GM19452 (cell line): Measurements from ENCODE around the gene CCDC88C.
"Not testable (repeated sequence)": the region's sequence is repeated elsewhere in the genome, so short reads cannot be mapped to it uniquely, and the experiment has no call there.

Experiments
- ATAC-seq: cut with Tn5 transposase; IDR thresholded peaks from one replicate; pipeline ENCODE4 v1.9.1; 2021; ENCODE audit not compliant: unreplicated experiment

Gene CCDC88C

GRCh38 chr14:91254461-91254860, 163.2 kb downstream of the CCDC88C start:
- no peak for ATAC-seq

GRCh38 chr14:91253795-91254323, 163.8 kb downstream of the CCDC88C start:
- no peak for ATAC-seq

DNA sequence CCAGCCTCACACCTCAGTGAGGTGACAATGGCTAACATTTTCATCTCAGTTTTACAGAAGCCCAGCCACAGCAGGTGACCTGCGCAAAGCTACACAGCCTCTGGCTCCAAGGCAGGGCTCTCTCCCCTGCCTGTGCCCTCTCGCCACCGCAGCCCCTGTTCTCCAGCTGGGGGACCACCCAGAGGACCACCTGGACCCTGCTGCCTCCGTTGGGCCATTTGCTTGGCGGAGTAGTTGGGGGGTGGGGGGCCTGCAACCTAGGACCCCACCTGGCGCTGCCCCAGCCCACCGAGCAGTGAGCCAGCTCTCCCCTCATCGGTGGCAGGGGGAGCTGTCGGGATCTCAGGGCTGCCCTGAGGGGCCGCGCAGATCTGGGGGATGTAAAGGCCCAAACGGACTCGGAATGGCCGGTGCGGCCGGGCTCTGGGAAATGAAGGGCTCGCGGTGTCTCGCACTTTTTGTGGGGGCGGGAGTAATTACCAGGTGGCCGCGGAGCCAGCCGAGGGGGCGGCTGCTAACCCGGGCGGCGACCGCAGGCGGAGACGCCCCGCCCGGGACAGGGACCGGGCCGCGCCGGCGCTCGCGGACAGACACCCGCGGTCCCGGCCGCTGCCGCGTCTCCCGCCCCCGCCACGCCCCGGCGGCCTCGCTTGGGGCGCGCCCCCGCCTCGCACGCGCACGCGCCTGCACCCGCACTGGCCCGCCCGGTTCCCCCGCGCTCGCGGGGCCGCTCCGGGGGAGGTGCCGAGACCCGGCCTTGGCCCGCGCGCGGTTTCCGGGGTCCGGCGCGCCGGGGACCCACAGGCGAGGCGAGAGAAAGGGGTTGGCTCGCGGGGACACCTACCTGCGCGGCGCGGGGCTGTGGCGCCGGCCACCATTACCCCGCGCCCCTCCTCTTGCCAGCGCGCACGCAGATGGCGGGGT, 164.5 kb downstream of the CCDC88C start:
- no peak for ATAC-seq

DNA sequence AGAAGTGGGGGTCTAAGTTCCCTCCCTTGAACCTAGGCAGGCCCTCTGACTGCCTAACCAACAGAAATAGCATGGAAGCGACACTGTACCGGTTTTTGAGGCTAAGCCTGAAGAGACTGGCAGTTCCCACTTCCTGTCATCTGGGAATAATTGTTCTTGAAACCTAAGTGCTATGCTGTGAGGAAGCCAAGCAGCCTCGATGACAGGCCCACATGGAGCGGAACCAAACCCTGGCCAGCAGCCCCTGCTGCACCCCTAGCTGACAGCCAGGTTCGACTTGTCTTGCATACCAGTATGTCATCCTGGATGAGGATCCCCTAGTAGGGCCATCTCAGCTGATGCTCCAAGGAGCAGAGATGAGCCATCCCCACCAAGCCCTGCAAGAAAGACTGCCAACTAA, 166.7 kb downstream of the CCDC88C start:
- ATAC-seq = no peak

- ATAC-seq = peak; percentile 91
Measured at GRCh38 chr14:91249841-91250616, 167.6 kb downstream of the CCDC88C start.

DNA sequence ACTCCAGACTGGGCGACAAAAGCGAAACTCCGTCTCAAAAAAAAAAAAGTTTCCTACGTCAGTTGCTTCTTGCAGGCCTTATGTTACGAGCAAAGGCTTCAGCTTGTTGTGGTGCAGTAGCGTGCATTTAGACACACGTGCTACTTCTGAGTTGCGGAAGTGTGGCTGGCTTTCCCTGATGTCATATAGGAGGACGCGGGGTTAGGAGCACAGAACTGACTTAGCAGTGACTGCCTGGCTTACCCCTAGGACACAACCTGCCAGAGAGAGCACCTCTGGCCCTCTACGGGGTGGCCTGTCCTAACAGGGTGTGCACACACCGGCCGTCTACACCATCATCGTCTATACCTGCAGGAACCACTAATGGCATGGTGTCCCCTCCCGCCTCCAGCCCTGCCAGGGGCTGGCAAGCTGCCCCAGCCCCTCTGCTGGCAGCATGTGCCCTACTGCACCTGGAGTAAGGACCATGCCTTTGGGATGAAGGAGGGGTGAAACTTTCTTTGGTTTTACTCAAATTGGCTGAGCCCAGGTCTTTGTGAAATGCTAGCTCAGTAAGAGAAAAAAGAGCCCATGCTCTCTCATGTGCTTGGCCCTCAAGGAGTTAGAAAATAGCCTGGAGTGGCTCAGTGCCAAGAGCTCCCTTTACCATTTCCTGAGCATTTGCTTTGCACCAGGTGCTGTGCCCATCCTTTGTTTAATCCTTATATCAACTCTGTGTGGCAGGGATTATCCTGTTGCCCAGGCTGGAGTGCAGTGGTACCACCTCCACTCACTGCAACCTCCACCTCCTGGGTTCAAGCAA, 171.4 kb downstream of the CCDC88C start:
- no peak for ATAC-seq

DNA sequence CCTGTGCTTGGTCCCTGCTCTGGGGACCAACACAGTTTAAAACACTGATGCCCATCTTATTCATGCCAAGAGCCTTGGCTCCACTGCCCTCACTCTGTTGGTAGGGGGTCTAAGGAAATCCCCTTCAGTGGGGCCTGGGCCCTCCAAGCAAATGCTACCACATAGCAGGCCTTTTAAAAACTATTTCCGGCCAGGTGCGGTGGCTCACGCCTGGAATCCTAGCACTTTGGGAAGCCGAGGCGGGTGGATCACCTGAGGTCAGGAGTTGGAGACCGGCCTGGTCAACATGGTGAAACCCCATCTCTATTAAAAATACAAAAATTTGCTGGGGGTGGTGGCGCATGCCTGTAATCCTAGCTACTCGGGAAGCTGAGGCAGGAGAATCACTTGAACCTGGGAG, 172.0 kb downstream of the CCDC88C start:
- ATAC-seq = not testable (repeated sequence)

- no peak for ATAC-seq
Measured at GRCh38 chr14:91245029-91245428, 172.6 kb downstream of the CCDC88C start.

GRCh38 chr14:91244501-91244901, 173.1 kb downstream of the CCDC88C start, which contains the start of gene GPR68:
Gene GPR68 (minus strand): TSS chr14:91244704. CDS start chr14:91235050, 9,654 bp downstream.
- no peak for ATAC-seq

DNA sequence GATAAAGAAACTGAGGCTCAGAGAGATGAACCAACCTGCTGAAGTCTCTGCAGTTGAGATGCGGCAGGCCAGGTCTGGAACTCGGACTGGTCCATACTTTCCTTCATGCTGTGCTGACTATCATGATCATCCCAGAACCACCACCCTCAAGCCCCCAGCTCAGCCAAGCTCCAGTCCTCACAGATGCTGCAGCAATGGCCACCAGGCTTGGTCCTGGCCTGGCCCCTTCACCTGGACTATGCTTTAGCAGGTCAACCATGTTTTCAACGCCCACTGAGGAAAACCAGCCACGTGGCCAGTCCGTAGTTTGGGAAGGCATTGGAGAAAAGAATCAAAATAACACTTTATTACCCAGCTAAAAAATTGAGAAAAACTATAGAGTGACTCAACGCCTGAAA, 174.5 kb downstream of the CCDC88C start:
- ATAC-seq = peak; percentile 7

- ATAC-seq = no peak
Measured at GRCh38 chr14:91242635-91243034, 175.0 kb downstream of the CCDC88C start.

DNA sequence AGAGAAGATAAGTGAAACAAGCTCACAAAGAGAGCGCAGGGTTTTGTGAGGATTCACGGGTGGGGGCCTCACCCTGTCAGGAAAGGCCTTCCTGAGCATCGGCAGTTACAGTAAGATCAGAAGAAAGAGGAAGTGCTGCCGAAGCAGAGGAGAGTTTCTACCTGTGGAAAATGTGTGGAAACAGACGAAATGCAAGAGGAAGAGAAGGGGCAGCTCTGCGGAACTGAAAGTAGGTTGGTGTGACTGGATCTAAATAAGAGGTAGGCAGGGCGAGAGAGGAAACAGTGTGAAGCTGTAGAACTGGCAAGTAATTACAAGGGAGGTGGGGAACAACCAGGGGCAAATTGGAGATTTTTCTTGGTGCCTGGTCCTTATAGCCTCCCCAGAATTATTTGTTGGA, 175.8 kb downstream of the CCDC88C start:
- ATAC-seq = peak; percentile 65

- ATAC-seq = no peak
Measured at GRCh38 chr14:91238661-91239060, 179.0 kb downstream of the CCDC88C start.

DNA sequence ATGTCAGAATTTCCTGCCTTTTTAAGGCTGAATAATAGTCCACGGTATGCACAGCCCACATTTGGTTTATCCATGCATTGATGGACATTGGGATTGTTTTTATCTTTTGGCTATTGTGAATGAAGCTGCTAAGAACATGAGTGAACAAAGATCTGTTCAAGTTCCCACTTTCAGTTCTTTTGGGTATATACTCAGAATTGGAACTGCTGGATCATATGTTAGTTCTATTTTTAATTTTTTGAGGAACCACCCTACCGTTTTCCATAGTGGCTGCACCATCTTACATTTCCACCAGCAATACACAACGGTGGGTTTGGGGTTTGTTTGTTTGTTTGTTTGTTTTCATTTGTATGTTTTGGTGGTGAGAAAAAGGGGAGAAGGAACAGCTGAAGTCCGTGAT, 179.5 kb downstream of the CCDC88C start:
- no peak for ATAC-seq

- ATAC-seq = no peak
Measured at GRCh38 chr14:91237219-91237618, 180.4 kb downstream of the CCDC88C start.

DNA sequence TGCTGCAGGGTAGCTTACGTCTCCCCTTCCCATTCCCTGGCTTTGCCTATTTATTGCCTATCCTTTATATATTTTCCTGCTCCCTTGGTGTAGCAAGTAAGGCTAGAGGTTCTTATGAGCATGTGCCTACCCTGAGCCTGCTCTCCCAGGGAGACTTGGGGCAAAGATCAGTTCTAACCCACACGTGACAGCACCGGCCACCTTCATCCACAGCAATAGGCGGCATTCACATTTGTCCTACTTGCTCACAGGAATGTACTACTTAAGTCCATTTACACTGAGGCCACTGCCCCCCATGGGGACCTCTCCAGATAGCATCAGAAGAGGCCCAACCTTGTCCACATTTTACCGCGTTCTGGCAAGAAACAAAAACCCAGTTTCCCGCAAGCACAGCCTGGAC, 181.8 kb downstream of the CCDC88C start:
- no peak for ATAC-seq

- ATAC-seq = no peak
Measured at GRCh38 chr14:91234791-91235114, 182.9 kb downstream of the CCDC88C start.

DNA sequence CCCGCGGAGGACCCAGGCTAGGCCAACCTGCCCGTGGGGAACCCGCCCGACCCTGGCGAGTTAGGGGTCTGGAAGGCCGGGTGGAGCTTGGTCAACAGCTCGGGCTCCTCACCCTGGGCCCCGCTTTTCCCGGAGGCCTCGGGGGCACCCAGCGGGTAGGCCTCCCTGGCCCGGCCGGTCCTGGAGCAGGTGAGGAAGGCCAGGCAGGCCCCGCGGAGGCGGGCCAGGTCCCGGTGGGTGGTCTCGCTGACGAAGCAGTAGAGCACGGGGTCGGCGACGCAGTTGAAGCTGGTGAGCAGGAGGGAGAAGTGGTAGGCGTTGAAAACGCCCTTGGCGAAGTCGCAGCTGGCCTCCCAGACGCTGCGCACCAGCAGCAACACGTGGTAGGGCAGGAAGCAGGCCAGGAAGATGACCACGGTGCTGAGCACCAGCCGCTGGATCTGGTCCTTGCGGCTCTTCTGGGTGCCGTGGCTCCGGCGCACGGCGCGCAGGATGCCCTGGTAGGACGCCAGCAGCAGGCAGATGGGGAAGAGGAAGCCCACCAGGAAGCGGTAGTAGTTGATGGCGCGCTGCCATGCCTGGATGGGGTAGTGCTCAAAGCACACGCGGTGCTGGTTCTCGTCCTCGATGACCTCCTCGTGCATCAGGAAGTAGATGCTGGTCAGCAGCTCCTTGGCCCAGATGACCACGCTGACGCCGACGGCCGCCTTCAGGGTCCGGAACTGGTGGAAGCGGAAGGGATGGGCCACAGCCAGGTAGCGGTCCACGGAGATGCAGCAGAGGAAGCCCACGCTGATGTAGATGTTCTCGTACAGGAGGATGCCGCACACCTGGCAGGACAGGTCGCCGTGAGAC, 183.5 kb downstream of the CCDC88C start:
- no peak for ATAC-seq

DNA sequence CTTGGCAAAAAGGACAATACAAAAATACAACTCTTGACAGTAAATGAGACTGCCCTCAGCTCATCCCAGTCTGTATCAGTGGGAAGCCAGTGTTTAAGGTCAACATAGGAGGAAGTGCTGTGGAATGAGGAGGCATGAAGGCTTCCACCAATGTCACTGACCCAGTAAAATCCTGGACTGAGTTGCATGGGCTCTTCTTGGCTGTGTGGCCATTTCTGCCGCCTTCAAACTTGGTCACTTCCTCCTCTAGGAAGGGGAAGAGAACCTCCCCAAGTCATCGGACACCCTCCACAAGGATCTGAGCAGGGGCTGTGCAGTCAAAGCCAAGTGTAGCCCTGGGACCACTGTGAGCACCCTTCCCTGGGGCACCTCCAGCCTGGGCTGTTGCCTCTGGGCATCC, 185.0 kb downstream of the CCDC88C start:
- no peak for ATAC-seq

- no peak for ATAC-seq
Measured at GRCh38 chr14:91232052-91232451, 185.6 kb downstream of the CCDC88C start.
